Measurements from ENCODE around the gene DNAH12. TPM values are rescaled to one million over a fixed set of nuclear protein-coding genes. Genes with fewer than 3 reads are reported as not detected.

DNAH12 gene
- total and polyA plus RNA-seq, 2 of the 13 experiments (the other 11 are each of a cell fraction or from before 2014, with no cell fraction given), result 0.11 TPM

DNA sequence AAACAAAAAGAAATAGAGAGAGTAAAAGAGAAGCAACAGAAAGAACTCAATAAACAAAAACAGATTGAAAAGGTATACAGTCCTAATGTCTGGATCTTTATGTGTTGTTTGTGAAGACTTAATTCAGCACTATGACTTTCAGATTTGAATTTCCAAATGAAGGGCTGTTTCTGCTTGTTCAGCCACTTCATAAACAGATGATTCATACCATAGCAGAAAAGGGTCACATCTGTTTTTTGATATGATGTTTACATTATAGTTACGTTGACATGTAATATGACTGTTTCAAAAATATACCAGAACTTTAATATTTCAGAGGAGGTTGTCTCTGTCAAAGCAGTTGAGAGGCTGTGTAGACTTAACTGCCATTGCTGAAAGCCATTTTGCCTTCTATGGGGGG lies 275.7 kb downstream of the DNAH12 start:
- in situ Hi-C loops (cut with HindIII; ENCODE audit: extremely low pct_ligation_motif_present, low pct_unique_long_range_greater_than_20kb) (no loop called here), intact Hi-C loops (cut with micrococcal nuclease; ENCODE audit: unreplicated experiment) (no loop called here)
- no peaks in the 10 kb centered on the region for H4K20me1 ChIP-seq (ENCODE audit: insufficient read depth, low read length)
- FAIRE-seq (no peak), DNase-seq (ENCODE audit: low spot score) (no peak), ATAC-seq (no peak)
- CTCF ChIA-PET (ENCODE audit: low intra/inter-chr PET ratio, low total read pairs), result no interaction called here
- no TSS peak for BruUV-seq (replicated peaks)
- no peak overlapping the region for H3K4me2 ChIP-seq (ENCODE audit: low read depth, low read length)
- no peaks in the 10 kb centered on the region for H3K9me3 ChIP-seq (ENCODE audit: low read length)
- H3K4me3 ChIP-seq (replicated peaks in 1 of 3; ENCODE audit: insufficient read depth in 1 of 3, low read depth in 2 of 3, low read length in 3 of 3), result no peak overlapping the region
- H3K27me3 ChIP-seq (ENCODE audit: control insufficient read depth in 1 of 2, insufficient read depth in 2 of 2, low read length in 2 of 2), result no peaks in the 10 kb centered on the region
- H3K79me2 ChIP-seq (ENCODE audit: insufficient read depth, low read length), result no peaks in the 10 kb centered on the region
- no peak overlapping the region for H2AFZ ChIP-seq (ENCODE audit: low read length)
- WGBS (ENCODE audit: low lambda C conversion rate), result 100% methylated on average over 1 of the region's 1 CpG
- no peaks in the 10 kb centered on the region for H3K4me1 ChIP-seq (ENCODE audit: insufficient read depth, low read length)
- H3K36me3 ChIP-seq (replicated peaks in 1 of 2; ENCODE audit: control insufficient read depth in 1 of 2, insufficient read depth in 2 of 2, low read length in 2 of 2), result peaks cover 0 to 37% of the 10 kb centered on the region in 2 experiments; a peak in 3 of 5 replicates
- no peak overlapping the region for H3K27ac ChIP-seq (ENCODE audit: extremely low read length, insufficient read depth, low read length)
- TF ChIP-seq KAT7 (CRISPR knock-in tag; IDR thresholded peaks at IDR 0.05; ENCODE audit: borderline replicate concordance), result no peak
- POLR2A ChIA-PET, result no interaction called here
- no peak overlapping the region for H3K9ac ChIP-seq (ENCODE audit: insufficient read depth, low read depth, low read length)

GRCh38 chr3:57261929-57262328 lies 282.2 kb downstream of the DNAH12 start:
- H3K9me3 ChIP-seq (ENCODE audit: low read length), result no peaks in the 10 kb centered on the region
- FAIRE-seq (no peak), DNase-seq (ENCODE audit: low spot score) (no peak), ATAC-seq (no peak)
- H3K27me3 ChIP-seq (ENCODE audit: control insufficient read depth in 1 of 2, insufficient read depth in 2 of 2, low read length in 2 of 2), result no peaks in the 10 kb centered on the region
- no peaks in the 10 kb centered on the region for H3K4me1 ChIP-seq (ENCODE audit: insufficient read depth, low read length)
- H3K4me2 ChIP-seq (ENCODE audit: low read depth, low read length), result no peak overlapping the region
- ChIA-PET CTCF (ENCODE audit: low intra/inter-chr PET ratio, low total read pairs) (no interaction called here), POLR2A (no interaction called here)
- H4K20me1 ChIP-seq (ENCODE audit: insufficient read depth, low read length), result no peaks in the 10 kb centered on the region
- intact Hi-C loops (cut with micrococcal nuclease; ENCODE audit: unreplicated experiment) (no loop called here), in situ Hi-C loops (cut with HindIII; ENCODE audit: extremely low pct_ligation_motif_present, low pct_unique_long_range_greater_than_20kb) (no loop called here)
- H3K9ac ChIP-seq (ENCODE audit: insufficient read depth, low read depth, low read length), result no peak overlapping the region
- H3K27ac ChIP-seq (ENCODE audit: extremely low read length, insufficient read depth, low read length), result no peak overlapping the region
- BruUV-seq (replicated peaks), result no TSS peak
- no peaks in the 10 kb centered on the region for H3K79me2 ChIP-seq (ENCODE audit: insufficient read depth, low read length)
- no peak overlapping the region for H2AFZ ChIP-seq (ENCODE audit: low read length)
- no peak overlapping the region for H3K4me3 ChIP-seq (replicated peaks in 1 of 3; ENCODE audit: insufficient read depth in 1 of 3, low read depth in 2 of 3, low read length in 3 of 3)
- H3K36me3 ChIP-seq (replicated peaks in 1 of 2; ENCODE audit: control insufficient read depth in 1 of 2, insufficient read depth in 2 of 2, low read length in 2 of 2), result peaks cover 6 to 43% of the 10 kb centered on the region in 2 experiments; a peak in 3 of 5 replicates
- WGBS (ENCODE audit: low lambda C conversion rate), result 95% methylated on average over 3 of the region's 3 CpGs
- TF ChIP-seq ZNF160 (CRISPR knock-in tag; IDR thresholded peaks at IDR 0.05) (no peak), ZNF484 (CRISPR knock-in tag; IDR thresholded peaks at IDR 0.05; ENCODE audit: borderline replicate concordance, low read depth) (no peak), ZBTB33 (CRISPR knock-in tag; IDR thresholded peaks at IDR 0.05) (no peak), SALL1 (CRISPR knock-in tag; IDR thresholded peaks at IDR 0.05) (no peak), MIER3 (CRISPR knock-in tag; IDR thresholded peaks at IDR 0.05; ENCODE audit: borderline replicate concordance) (no peak), MEIS1 (CRISPR knock-in tag; IDR thresholded peaks at IDR 0.05; ENCODE audit: borderline replicate concordance) (no peak), PRDM10 (CRISPR knock-in tag; IDR thresholded peaks at IDR 0.05; ENCODE audit: low read depth) (no peak), SNAPC2 (CRISPR knock-in tag; IDR thresholded peaks at IDR 0.05) (no peak)
- TF ChIP-seq, protein P1, sequence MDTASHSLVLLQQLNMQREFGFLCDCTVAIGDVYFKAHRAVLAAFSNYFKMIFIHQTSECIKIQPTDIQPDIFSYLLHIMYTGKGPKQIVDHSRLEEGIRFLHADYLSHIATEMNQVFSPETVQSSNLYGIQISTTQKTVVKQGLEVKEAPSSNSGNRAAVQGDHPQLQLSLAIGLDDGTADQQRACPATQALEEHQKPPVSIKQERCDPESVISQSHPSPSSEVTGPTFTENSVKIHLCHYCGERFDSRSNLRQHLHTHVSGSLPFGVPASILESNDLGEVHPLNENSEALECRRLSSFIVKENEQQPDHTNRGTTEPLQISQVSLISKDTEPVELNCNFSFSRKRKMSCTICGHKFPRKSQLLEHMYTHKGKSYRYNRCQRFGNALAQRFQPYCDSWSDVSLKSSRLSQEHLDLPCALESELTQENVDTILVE (CRISPR knock-in tag; IDR thresholded peaks at IDR 0.05), result no peak

Data from HepG2 (cell line).